Measurements from ENCODE around the gene DMGDH. TPM values are rescaled to one million over a fixed set of nuclear protein-coding genes. Genes with fewer than 3 reads are reported as not detected.

Gene DMGDH
- total RNA-seq, 2 donors from 2014 or later, result 0.42 to 1.9 TPM

GRCh38 chr5:79081779-79082178 lies 12.3 kb upstream of the DMGDH start:
- ATAC-seq (replicated peaks), result no peak
- Mint-ChIP-seq H3K27me3 (no peaks in the 10 kb centered on the region), H3K4me3 (no peak overlapping the region), H3K36me3 (ENCODE audit: low read depth) (no peaks in the 10 kb centered on the region), H3K9me3 (no peaks in the 10 kb centered on the region), H3K27ac (no peak overlapping the region), H3K4me1 (no peaks in the 10 kb centered on the region)

GRCh38 chr5:79080804-79081203 lies 11.3 kb upstream of the DMGDH start:
- Mint-ChIP-seq H3K36me3 (ENCODE audit: low read depth) (no peaks in the 10 kb centered on the region), H3K27ac (no peak overlapping the region), H3K27me3 (no peaks in the 10 kb centered on the region), H3K4me1 (no peaks in the 10 kb centered on the region), H3K9me3 (no peaks in the 10 kb centered on the region), H3K4me3 (no peak overlapping the region)
- no peak for ATAC-seq (replicated peaks)

GRCh38 chr5:79077680-79078365 lies 8.3 kb upstream of the DMGDH start:
- peak overlapping the region; percentile 2 for H3K27ac Mint-ChIP-seq
- ATAC-seq (replicated peaks), result no peak
- no peaks in the 10 kb centered on the region for H3K4me1 Mint-ChIP-seq
- no peaks in the 10 kb centered on the region for H3K36me3 Mint-ChIP-seq (ENCODE audit: low read depth)
- no peak overlapping the region for H3K4me3 Mint-ChIP-seq
- no peaks in the 10 kb centered on the region for H3K9me3 Mint-ChIP-seq
- no peaks in the 10 kb centered on the region for H3K27me3 Mint-ChIP-seq

GRCh38 chr5:79076819-79077218 lies 7.3 kb upstream of the DMGDH start:
- Mint-ChIP-seq H3K27me3 (peaks cover 3% of the 10 kb centered on the region), H3K27ac (no peak overlapping the region), H3K36me3 (ENCODE audit: low read depth) (no peaks in the 10 kb centered on the region), H3K4me3 (no peak overlapping the region), H3K9me3 (no peaks in the 10 kb centered on the region), H3K4me1 (no peaks in the 10 kb centered on the region)
- ATAC-seq (replicated peaks), result no peak

GRCh38 chr5:79075646-79076426 lies 6.4 kb upstream of the DMGDH start:
- no peak overlapping the region for H3K4me3 Mint-ChIP-seq
- H3K4me1 Mint-ChIP-seq, result no peaks in the 10 kb centered on the region
- peaks cover 11% of the 10 kb centered on the region for H3K27me3 Mint-ChIP-seq
- H3K9me3 Mint-ChIP-seq, result no peaks in the 10 kb centered on the region
- ATAC-seq (replicated peaks), result no peak
- no peaks in the 10 kb centered on the region for H3K36me3 Mint-ChIP-seq (ENCODE audit: low read depth)
- H3K27ac Mint-ChIP-seq, result no peak overlapping the region

GRCh38 chr5:79074641-79075040 lies 5.2 kb upstream of the DMGDH start:
- Mint-ChIP-seq H3K9me3 (no peaks in the 10 kb centered on the region), H3K4me3 (no peak overlapping the region), H3K27ac (no peak overlapping the region), H3K36me3 (ENCODE audit: low read depth) (no peaks in the 10 kb centered on the region), H3K4me1 (no peaks in the 10 kb centered on the region), H3K27me3 (peaks cover 14% of the 10 kb centered on the region)
- ATAC-seq (replicated peaks), result peak; percentile 44

GRCh38 chr5:79070350-79070667 lies 835 bp upstream of the DMGDH start:
- peaks cover 27% of the 10 kb centered on the region for H3K27me3 Mint-ChIP-seq
- no peaks in the 10 kb centered on the region for H3K36me3 Mint-ChIP-seq (ENCODE audit: low read depth)
- no peak overlapping the region for H3K27ac Mint-ChIP-seq
- no peaks in the 10 kb centered on the region for H3K9me3 Mint-ChIP-seq
- H3K4me1 Mint-ChIP-seq, result no peaks in the 10 kb centered on the region
- no peak overlapping the region for H3K4me3 Mint-ChIP-seq
- no peak for ATAC-seq (replicated peaks)

GRCh38 chr5:79062436-79062835 lies 7.0 kb downstream of the DMGDH start:
- peaks cover 6% of the 10 kb centered on the region for H3K27me3 Mint-ChIP-seq
- no peak for ATAC-seq (replicated peaks)
- no peak overlapping the region for H3K27ac Mint-ChIP-seq
- H3K4me1 Mint-ChIP-seq, result no peaks in the 10 kb centered on the region
- H3K36me3 Mint-ChIP-seq (ENCODE audit: low read depth), result no peaks in the 10 kb centered on the region
- no peak overlapping the region for H3K4me3 Mint-ChIP-seq
- no peaks in the 10 kb centered on the region for H3K9me3 Mint-ChIP-seq

- Mint-ChIP-seq H3K27me3 (peaks cover 3% of the 10 kb centered on the region), H3K27ac (no peak overlapping the region), H3K4me3 (no peak overlapping the region), H3K4me1 (no peaks in the 10 kb centered on the region), H3K9me3 (no peaks in the 10 kb centered on the region), H3K36me3 (ENCODE audit: low read depth) (no peaks in the 10 kb centered on the region)
- no peak for ATAC-seq (replicated peaks)
These were observed 9.8 kb downstream of the DMGDH start for GRCh38 chr5:79059674-79060073.

- no peaks in the 10 kb centered on the region for H3K9me3 Mint-ChIP-seq
- no peaks in the 10 kb centered on the region for H3K27me3 Mint-ChIP-seq
- no peak overlapping the region for H3K4me3 Mint-ChIP-seq
- H3K36me3 Mint-ChIP-seq (ENCODE audit: low read depth), result no peaks in the 10 kb centered on the region
- H3K27ac Mint-ChIP-seq, result no peak overlapping the region
- ATAC-seq (replicated peaks), result no peak
- H3K4me1 Mint-ChIP-seq, result no peaks in the 10 kb centered on the region
These were observed 12.6 kb downstream of the DMGDH start for GRCh38 chr5:79056847-79057246.

- no peak overlapping the region for H3K4me3 Mint-ChIP-seq
- H3K9me3 Mint-ChIP-seq, result no peaks in the 10 kb centered on the region
- peaks cover 3% of the 10 kb centered on the region for H3K27me3 Mint-ChIP-seq
- H3K4me1 Mint-ChIP-seq, result no peaks in the 10 kb centered on the region
- H3K36me3 Mint-ChIP-seq (ENCODE audit: low read depth), result no peaks in the 10 kb centered on the region
- no peak for ATAC-seq (replicated peaks)
- no peak overlapping the region for H3K27ac Mint-ChIP-seq
These were observed 14.5 kb downstream of the DMGDH start for GRCh38 chr5:79055017-79055416.

- Mint-ChIP-seq H3K4me3 (no peak overlapping the region), H3K27me3 (peaks cover 11% of the 10 kb centered on the region), H3K36me3 (ENCODE audit: low read depth) (no peaks in the 10 kb centered on the region), H3K27ac (no peak overlapping the region), H3K4me1 (no peaks in the 10 kb centered on the region), H3K9me3 (no peaks in the 10 kb centered on the region)
- no peak for ATAC-seq (replicated peaks)
These were observed 16.2 kb downstream of the DMGDH start for GRCh38 chr5:79053321-79053720.

- Mint-ChIP-seq H3K27ac (no peak overlapping the region), H3K36me3 (ENCODE audit: low read depth) (no peaks in the 10 kb centered on the region), H3K9me3 (no peaks in the 10 kb centered on the region), H3K27me3 (peaks cover 17% of the 10 kb centered on the region), H3K4me3 (no peak overlapping the region), H3K4me1 (no peaks in the 10 kb centered on the region)
- ATAC-seq (replicated peaks), result no peak
These were observed 19.0 kb downstream of the DMGDH start for GRCh38 chr5:79050498-79050897.

- H3K36me3 Mint-ChIP-seq (ENCODE audit: low read depth), result no peaks in the 10 kb centered on the region
- peaks cover 17% of the 10 kb centered on the region for H3K27me3 Mint-ChIP-seq
- no peak overlapping the region for H3K27ac Mint-ChIP-seq
- no peak overlapping the region for H3K4me3 Mint-ChIP-seq
- H3K9me3 Mint-ChIP-seq, result no peaks in the 10 kb centered on the region
- no peak for ATAC-seq (replicated peaks)
- no peaks in the 10 kb centered on the region for H3K4me1 Mint-ChIP-seq
These were observed 21.0 kb downstream of the DMGDH start for GRCh38 chr5:79048437-79048836.

GRCh38 chr5:79047199-79047598 lies 22.3 kb downstream of the DMGDH start:
- no peaks in the 10 kb centered on the region for H3K9me3 Mint-ChIP-seq
- peaks cover 17% of the 10 kb centered on the region for H3K27me3 Mint-ChIP-seq
- no peaks in the 10 kb centered on the region for H3K36me3 Mint-ChIP-seq (ENCODE audit: low read depth)
- ATAC-seq (replicated peaks), result no peak
- no peak overlapping the region for H3K4me3 Mint-ChIP-seq
- no peaks in the 10 kb centered on the region for H3K4me1 Mint-ChIP-seq
- H3K27ac Mint-ChIP-seq, result no peak overlapping the region

All from activated T-helper 17 cell treated with anti-CD3 and anti-CD28 coated beads, Interleukin-2, amount 50 U/mL, for 72 hours (primary cell).